K562 (cell line): Measurements from ENCODE around the gene UBFD1. TPM values are rescaled to one million over a fixed set of nuclear protein-coding genes. Genes with fewer than 3 reads are reported as not detected.

Experiments used
- CAMTA2 ChIP-seq: fragments of 250-450 bp; sonication (Bioruptor Pico); conservative IDR thresholded peaks from 2 replicates; pipeline ENCODE4 v1.5.1; 2022
- CREB5 ChIP-seq: fragments of 250-450 bp; sonication (Bioruptor Pico); IDR thresholded peaks from 2 replicates; pipeline ENCODE4 v1.5.0; 2020; ENCODE audit warnings: mild to moderate bottlenecking
- EP300 ChIP-seq: IDR thresholded peaks from 2 replicates; pipeline ENCODE4 v1.6.1; 2012; ENCODE audit warnings: low read length, improper control_type of control experiment
- ETV6 ChIP-seq, 3 experiments: fragments of 150-350 bp in 1 of 3; sonication (generic) in 1 of 3; formaldehyde crosslinking in 1 of 3; IDR thresholded peaks; 2 replicates each; pipeline versions ENCODE4 v1.6.1 to v1.8.0; 2014 to 2022; ENCODE audit warnings: borderline replicate concordance in 2 of 3, low read depth in 2 of 3, antibody characterized with exemption in 1 of 3, low read length in 1 of 3, mild to moderate bottlenecking in 1 of 3, missing genetic modification reagents in 1 of 3
- EWSR1 ChIP-seq: fragments of 450-650 bp; IDR thresholded peaks from 2 replicates; pipeline ENCODE4 v1.6.1; 2018; ENCODE audit warnings: borderline replicate concordance, mild to moderate bottlenecking, low read depth, moderate library complexity; ENCODE audit not compliant: partially characterized antibody
- KLF1 ChIP-seq: fragments of 450-650 bp; IDR thresholded peaks from 2 replicates; pipeline ENCODE4 v1.6.1; 2016; ENCODE audit warnings: missing genetic modification characterization, missing compliant biosample characterization
- MED1 ChIP-seq: sonication (generic); formaldehyde crosslinking; IDR thresholded peaks from 2 replicates; pipeline ENCODE4 v1.8.1; 2023; ENCODE audit warnings: missing genetic modification reagents, borderline replicate concordance
- NEUROD1 ChIP-seq: fragments of 150-350 bp; IDR thresholded peaks from 2 replicates; pipeline ENCODE4 v1.6.1; 2014; ENCODE audit warnings: borderline replicate concordance, low read length, low read depth; ENCODE audit not compliant: partially characterized antibody
- NRF1 ChIP-seq, 2 experiments: fragments of 450-650 bp; IDR thresholded peaks in 1 of 2; conservative IDR thresholded peaks in 1 of 2; 2 replicates each; pipeline ENCODE4 v1.6.1; 2014; ENCODE audit warnings: mild to moderate bottlenecking in 2 of 2
- PHB ChIP-seq: fragments of 250-450 bp; sonication (Bioruptor Pico); IDR thresholded peaks from 2 replicates; pipeline ENCODE4 v1.5.0; 2021
- PTTG1 ChIP-seq: fragments of 450-650 bp; IDR thresholded peaks from 2 replicates; pipeline ENCODE4 v1.6.1; 2016; ENCODE audit warnings: low read depth, mild to moderate bottlenecking, missing genetic modification characterization, missing compliant biosample characterization
- RAD51 ChIP-seq: fragments of 450-650 bp; IDR thresholded peaks from 2 replicates; pipeline ENCODE4 v1.7.1; 2016; ENCODE audit warnings: low read depth, mild to moderate bottlenecking, borderline replicate concordance
- RBFOX2 ChIP-seq: fragments of 200-400 bp; formaldehyde crosslinking; IDR thresholded peaks from 2 replicates; pipeline ENCODE4 v1.6.1; 2017; ENCODE audit warnings: low read depth, mild to moderate bottlenecking, low read length, moderate library complexity
- RUNX1 ChIP-seq: sonication (generic); IDR thresholded peaks from 2 replicates; pipeline ENCODE4 v1.6.1; 2016; ENCODE audit warnings: antibody characterized with exemption, low read depth
- SPI1 ChIP-seq: IDR thresholded peaks from 2 replicates; pipeline ENCODE4 v1.6.1; 2011; ENCODE audit warnings: low read depth, low read length, control low read depth, borderline replicate concordance
- TEAD4 ChIP-seq, 2 experiments: sonication (generic) in 1 of 2; formaldehyde crosslinking in 1 of 2; IDR thresholded peaks; 2 replicates each; pipeline versions ENCODE4 v1.6.1 to v1.8.0; 2012 to 2022; ENCODE audit warnings: borderline replicate concordance in 1 of 2, inconsistent platforms in 1 of 2, low read length in 1 of 2, mild to moderate bottlenecking in 1 of 2, missing genetic modification reagents in 1 of 2
- ZNF232 ChIP-seq: sonication (generic); formaldehyde crosslinking; IDR thresholded peaks from 2 replicates; pipeline ENCODE4 v1.8.0; 2022; ENCODE audit warnings: mild to moderate bottlenecking, missing genetic modification reagents
- ZNF253 ChIP-seq: fragments of 250-450 bp; sonication (Bioruptor Pico); conservative IDR thresholded peaks from 2 replicates; pipeline ENCODE4 v1.6.1; 2021; ENCODE audit warnings: mild to moderate bottlenecking
- ZNF277 ChIP-seq: fragments of 250-450 bp; sonication (Bioruptor Pico); IDR thresholded peaks from 2 replicates; pipeline ENCODE4 v1.8.0; 2022; ENCODE audit warnings: inconsistent platforms, mild to moderate bottlenecking, moderate library complexity, borderline replicate concordance
- ZNF282 ChIP-seq: sonication (generic); formaldehyde crosslinking; IDR thresholded peaks from 2 replicates; pipeline ENCODE4 v1.8.1; 2023; ENCODE audit warnings: missing genetic modification reagents
- ZNF707 ChIP-seq: fragments of 250-450 bp; sonication (Bioruptor Pico); conservative IDR thresholded peaks from 2 replicates; pipeline ENCODE4 v1.8.0; 2022; ENCODE audit warnings: inconsistent platforms, mild to moderate bottlenecking, moderate library complexity
- ZNF830 ChIP-seq: fragments of 250-450 bp; sonication (Bioruptor Pico); IDR thresholded peaks from 2 replicates; pipeline ENCODE4 v1.5.0; 2021; ENCODE audit warnings: mild to moderate bottlenecking
- polyA plus RNA-seq, 8 experiments: library from polyadenylated mRNA; depleted of rRNA in 4 of 8; stranded (reverse) in 5 of 8; unstranded in 3 of 8; fragments of >200 nt; fragmentation: Nextera tagmentation in 2 of 8; fragmentation: Illumina TruSeq in 1 of 8; extraction: Ambion mirVana in 2 of 8; extraction: Trizol in 1 of 8; gene quantifications; 2 replicates each; pipeline versions ENCODE4 v1.2.1 to v1.2.3, GENCODE V29; 2011 to 2014; ENCODE audit warnings: inconsistent platforms in 1 of 8, missing spikeins in 1 of 8
- total RNA-seq, 7 experiments: library from RNA; depleted of rRNA in 6 of 7; stranded (reverse); fragments of >200 nt in 6 of 7; fragmentation: Illumina TruSeq in 2 of 7; extraction: Trizol in 2 of 7; gene quantifications; 2 replicates each; pipeline versions ENCODE4 v1.2.1 to v1.2.3, GENCODE V29; 2011 to 2021; ENCODE audit warnings: low replicate concordance in 1 of 7
- TF ChIP-seq, protein P1 (sequence below), 2 experiments: fragments of 250-450 bp in 1 of 2; fragments of 450-650 bp in 1 of 2; sonication (Bioruptor Pico) in 1 of 2; IDR thresholded peaks; 2 replicates each; pipeline versions ENCODE4 v1.6.1 to v1.8.0; 2016 to 2021; ENCODE audit warnings: mild to moderate bottlenecking in 2 of 2, moderate library complexity in 2 of 2, missing compliant biosample characterization in 1 of 2, missing genetic modification characterization in 1 of 2

The UBFD1 gene
- total and polyA plus RNA-seq, 9 of the 15 experiments (the other 6 are each of a cell fraction or from before 2014, with no cell fraction given): 10.7 to 66.2 (median 34.0) TPM

- TF ChIP-seq TEAD4 (IDR thresholded peaks at IDR 0.05; ENCODE audit: low read length) (peak; percentile 48), TEAD4 (CRISPR knock-in tag; IDR thresholded peaks at IDR 0.05; ENCODE audit: borderline replicate concordance) (no peak), CREB5 (CRISPR knock-in tag) (no peak), ZNF830 (CRISPR knock-in tag) (no peak), CAMTA2 (CRISPR knock-in tag) (no peak), NEUROD1 (peak; percentile 92), RAD51 (peak; percentile 82), ZNF707 (no peak), RUNX1 (peak; percentile 57; the same call in 1 of the 2 replicates), RBFOX2 (peak; percentile 99), NRF1 (conservative IDR thresholded peaks at IDR 0.05 in 1 of 2, IDR thresholded peaks at IDR 0.05 in 1 of 2) (peak; percentile 79 to 82), ZNF282 (CRISPR knock-in tag) (no peak), EP300 (peak; percentile 36; the same call in 1 of the 2 replicates), EWSR1 (no peak), MED1 (CRISPR knock-in tag) (no peak), SPI1 (no peak), ZNF253 (no peak), KLF1 (no peak; the same call in none of the 2 replicates), ETV6 (IDR thresholded peaks at IDR 0.05; ENCODE audit: borderline replicate concordance in 1 of 2, low read depth in 2 of 2, low read length in 1 of 2) (no peak), ETV6 (CRISPR knock-in tag; IDR thresholded peaks at IDR 0.05; ENCODE audit: borderline replicate concordance) (no peak), PTTG1 (no peak), ZNF277 (CRISPR knock-in tag) (no peak), PHB (CRISPR knock-in tag) (no peak), ZNF232 (no peak)
- TF ChIP-seq, protein P1, sequence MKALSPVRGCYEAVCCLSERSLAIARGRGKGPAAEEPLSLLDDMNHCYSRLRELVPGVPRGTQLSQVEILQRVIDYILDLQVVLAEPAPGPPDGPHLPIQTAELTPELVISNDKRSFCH (CRISPR knock-in tag; IDR thresholded peaks at IDR 0.05): no peak
- TF ChIP-seq, protein P1 (tag; IDR thresholded peaks at IDR 0.05): peak; percentile 86
Observed at GRCh38 chr16:23556881-23557778, at the start of gene UBFD1, which contains the start of gene EARS2 (continued).
